ENCODE measurements around the gene ACYP2.
"Not testable (repeated sequence)": the region's sequence is repeated elsewhere in the genome, so short reads cannot be mapped to it uniquely, and the experiment has no call there.

The ACYP2 gene

DNA sequence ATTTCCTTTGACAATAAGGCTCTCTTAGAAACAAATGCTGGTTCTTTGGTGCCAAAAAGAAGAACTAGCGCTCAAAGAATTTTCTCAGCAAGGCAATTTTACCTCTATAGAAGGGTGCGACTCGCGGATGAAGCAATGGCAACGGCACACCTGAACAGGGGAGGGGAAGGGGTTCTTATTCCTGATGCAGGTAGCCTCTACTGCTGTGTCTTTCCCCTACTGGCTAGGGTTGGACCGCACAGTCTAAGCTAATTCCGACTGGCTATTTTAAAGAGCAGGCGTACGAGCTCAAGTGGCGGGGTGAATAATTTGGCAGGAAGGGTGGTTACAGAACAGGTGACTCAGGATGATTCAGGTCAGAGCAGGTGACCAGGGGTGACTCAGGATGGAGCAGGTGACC is 1.2 kb downstream of the ACYP2 start:
- Histone ChIP-seq H3K9me3 (ENCODE audit: control extremely low read depth in 1 of 5, control insufficient read depth in 4 of 5, insufficient read depth in 2 of 5, low read depth in 1 of 5, low read length in 4 of 5) (peaks cover 0 to 18% (median 13%) of the 10 kb centered on the region in 5 experiments), H3K4me1 (ENCODE audit: control extremely low read depth in 1 of 4, control insufficient read depth in 4 of 4, insufficient read depth in 4 of 4, low read length in 3 of 4) (peaks cover 0 to 12% (median 4%) of the 10 kb centered on the region in 4 experiments)
- H3K27ac ChIP-seq (ENCODE audit: insufficient read depth in 1 of 2, low read depth in 1 of 2, low read length in 2 of 2, poor library complexity in 1 of 2, severe bottlenecking in 2 of 2); H3K36me3 ChIP-seq (ENCODE audit: control insufficient read depth in 4 of 4, insufficient read depth in 4 of 4, low read length in 3 of 4); H3K27me3 ChIP-seq (replicated peaks in 2 of 5; ENCODE audit: control insufficient read depth in 4 of 5, insufficient read depth in 5 of 5, low read length in 4 of 5); H3K4me3 ChIP-seq (ENCODE audit: control insufficient read depth in 1 of 7, extremely low read depth in 1 of 7, insufficient read depth in 4 of 7, low read depth in 2 of 7, low read length in 6 of 7): not testable (repeated sequence)
- POLR2A ChIA-PET = interaction anchor here (0.9 to 2.1 kb wide), 3 partner anchors 10 to 340 kb away, joined by 3 to 4 read pairs (median 4); partner anchors contain the start of gene PSME4
- DNase-seq = peak in 2 of 3 donors; percentile 21 to 34
- over 99% methylated on average over 10 of the region's 10 CpGs for WGBS (ENCODE audit: insufficient coverage)
- CTCF ChIA-PET = interaction anchor here (2.2 to 2.9 kb wide), 2 partner anchors 10 to 12 kb away, joined by 7 to 10 read pairs; no protein-coding TSS in a partner anchor

- H3K27ac ChIP-seq (ENCODE audit: insufficient read depth in 1 of 2, low read depth in 1 of 2, low read length in 2 of 2, poor library complexity in 1 of 2, severe bottlenecking in 2 of 2) = no peak overlapping the region
- H3K9me3 ChIP-seq (ENCODE audit: control extremely low read depth in 1 of 5, control insufficient read depth in 4 of 5, insufficient read depth in 2 of 5, low read depth in 1 of 5, low read length in 4 of 5) = peaks cover 0 to 24% (median 13%) of the 10 kb centered on the region in 5 experiments
- no peak for DNase-seq
- ChIA-PET CTCF (interaction anchor here (0.9 to 1.4 kb wide), 4 partner anchors 14 to 402 kb away, joined by 3 to 5 read pairs (median 4); no protein-coding TSS in a partner anchor), POLR2A (no interaction called here)
- H3K4me3 ChIP-seq (ENCODE audit: control insufficient read depth in 1 of 7, extremely low read depth in 1 of 7, insufficient read depth in 4 of 7, low read depth in 2 of 7, low read length in 6 of 7) = no peak overlapping the region
- H3K27me3 ChIP-seq (replicated peaks in 2 of 5; ENCODE audit: control insufficient read depth in 4 of 5, insufficient read depth in 5 of 5, low read length in 4 of 5) = no peaks in the 10 kb centered on the region
- H3K4me1 ChIP-seq (ENCODE audit: control extremely low read depth in 1 of 4, control insufficient read depth in 4 of 4, insufficient read depth in 4 of 4, low read length in 3 of 4) = peaks cover 0 to under 1% (median 0%) of the 10 kb centered on the region in 4 experiments
- peaks cover 0 to 8% (median 5%) of the 10 kb centered on the region in 4 experiments for H3K36me3 ChIP-seq (ENCODE audit: control insufficient read depth in 4 of 4, insufficient read depth in 4 of 4, low read length in 3 of 4)
- over 99% methylated on average over 7 of the region's 8 CpGs for WGBS (ENCODE audit: insufficient coverage)
Measured at GRCh38 chr2:54120950-54121349, 5.5 kb downstream of the ACYP2 start.

DNA sequence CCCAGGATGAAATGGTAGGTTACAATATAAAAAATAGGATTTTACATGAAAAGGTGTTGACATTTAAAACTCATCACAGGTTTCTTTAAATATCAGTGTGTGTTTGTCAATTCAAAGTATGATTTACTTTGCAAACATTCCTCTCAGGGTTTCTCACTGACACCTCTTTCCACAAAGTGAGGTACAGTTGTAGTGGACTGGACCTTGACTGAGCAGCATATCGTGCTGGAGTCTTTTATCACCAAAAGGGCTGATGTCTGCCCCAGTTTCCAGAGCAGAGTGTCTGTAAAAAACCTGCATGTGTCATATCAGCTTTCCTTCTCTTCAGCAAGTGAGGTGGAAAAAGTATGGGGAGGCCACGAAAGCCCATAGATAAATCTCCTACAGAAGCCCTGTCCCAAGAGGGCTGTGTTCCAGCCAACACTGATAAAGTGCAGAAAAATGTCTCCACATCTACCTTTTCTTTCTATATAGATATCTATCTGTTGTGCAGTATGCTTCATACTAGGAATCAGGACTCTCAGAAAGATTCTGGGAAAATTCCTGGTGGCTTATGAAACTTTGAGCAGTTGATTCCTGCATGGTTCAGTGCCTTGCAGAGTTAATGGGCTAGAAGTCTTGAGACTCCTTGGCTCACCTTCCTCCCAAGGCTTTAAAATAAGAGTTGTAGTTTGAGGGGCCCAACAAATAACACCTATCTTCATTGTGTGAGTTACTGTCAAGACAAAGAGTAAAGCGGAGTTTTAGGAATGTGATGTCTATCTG is 6.9 kb downstream of the ACYP2 start:
- ChIA-PET CTCF (no interaction called here), POLR2A (no interaction called here)
- DNase-seq = no peak
- Histone ChIP-seq H3K27ac (ENCODE audit: insufficient read depth in 1 of 2, low read depth in 1 of 2, low read length in 2 of 2, poor library complexity in 1 of 2, severe bottlenecking in 2 of 2) (no peak overlapping the region), H3K9me3 (ENCODE audit: control extremely low read depth in 1 of 5, control insufficient read depth in 4 of 5, insufficient read depth in 2 of 5, low read depth in 1 of 5, low read length in 4 of 5) (peaks cover 0 to 18% (median 9%) of the 10 kb centered on the region in 5 experiments), H3K4me3 (ENCODE audit: control insufficient read depth in 1 of 7, extremely low read depth in 1 of 7, insufficient read depth in 4 of 7, low read depth in 2 of 7, low read length in 6 of 7) (no peak overlapping the region), H3K36me3 (ENCODE audit: control insufficient read depth in 4 of 4, insufficient read depth in 4 of 4, low read length in 3 of 4) (peaks cover 0 to 8% (median 5%) of the 10 kb centered on the region in 4 experiments), H3K27me3 (replicated peaks in 2 of 5; ENCODE audit: control insufficient read depth in 4 of 5, insufficient read depth in 5 of 5, low read length in 4 of 5) (no peaks in the 10 kb centered on the region), H3K4me1 (ENCODE audit: control extremely low read depth in 1 of 4, control insufficient read depth in 4 of 4, insufficient read depth in 4 of 4, low read length in 3 of 4) (no peaks in the 10 kb centered on the region)
- WGBS (ENCODE audit: insufficient coverage) = no CpG with 5 or more reads among the region's 3 CpGs

DNA sequence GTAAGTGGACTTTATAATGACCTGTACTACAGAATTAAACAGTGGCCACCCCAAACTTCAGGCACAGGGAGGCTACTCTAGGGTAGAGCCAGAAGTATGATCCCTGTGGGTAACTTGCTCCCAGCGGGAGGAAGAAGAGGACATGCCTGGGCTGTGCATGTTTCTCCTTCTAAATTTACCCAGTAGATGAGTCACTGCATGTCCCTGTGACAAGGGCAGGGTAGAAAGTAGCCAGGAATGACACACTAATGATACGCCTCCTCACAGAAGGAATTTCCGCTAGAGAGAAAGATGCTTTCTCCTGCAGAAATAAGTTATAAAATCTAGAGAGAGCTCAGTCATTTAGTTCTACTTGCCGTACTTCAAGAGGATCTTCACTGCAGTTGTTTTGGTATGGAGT is 7.5 kb downstream of the ACYP2 start:
- DNase-seq = no peak
- ChIA-PET POLR2A (no interaction called here), CTCF (no interaction called here)
- WGBS (ENCODE audit: insufficient coverage) = 95% methylated on average over 3 of the region's 4 CpGs
- H3K27me3 ChIP-seq (replicated peaks in 2 of 5; ENCODE audit: control insufficient read depth in 4 of 5, insufficient read depth in 5 of 5, low read length in 4 of 5) = no peaks in the 10 kb centered on the region
- no peak overlapping the region for H3K27ac ChIP-seq (ENCODE audit: insufficient read depth in 1 of 2, low read depth in 1 of 2, low read length in 2 of 2, poor library complexity in 1 of 2, severe bottlenecking in 2 of 2)
- H3K4me1 ChIP-seq (ENCODE audit: control extremely low read depth in 1 of 4, control insufficient read depth in 4 of 4, insufficient read depth in 4 of 4, low read length in 3 of 4) = no peaks in the 10 kb centered on the region
- peaks cover 0 to 8% (median 5%) of the 10 kb centered on the region in 4 experiments for H3K36me3 ChIP-seq (ENCODE audit: control insufficient read depth in 4 of 4, insufficient read depth in 4 of 4, low read length in 3 of 4)
- H3K4me3 ChIP-seq (ENCODE audit: control insufficient read depth in 1 of 7, extremely low read depth in 1 of 7, insufficient read depth in 4 of 7, low read depth in 2 of 7, low read length in 6 of 7) = no peak overlapping the region
- peaks cover 0 to 18% (median 9%) of the 10 kb centered on the region in 5 experiments for H3K9me3 ChIP-seq (ENCODE audit: control extremely low read depth in 1 of 5, control insufficient read depth in 4 of 5, insufficient read depth in 2 of 5, low read depth in 1 of 5, low read length in 4 of 5)

DNA sequence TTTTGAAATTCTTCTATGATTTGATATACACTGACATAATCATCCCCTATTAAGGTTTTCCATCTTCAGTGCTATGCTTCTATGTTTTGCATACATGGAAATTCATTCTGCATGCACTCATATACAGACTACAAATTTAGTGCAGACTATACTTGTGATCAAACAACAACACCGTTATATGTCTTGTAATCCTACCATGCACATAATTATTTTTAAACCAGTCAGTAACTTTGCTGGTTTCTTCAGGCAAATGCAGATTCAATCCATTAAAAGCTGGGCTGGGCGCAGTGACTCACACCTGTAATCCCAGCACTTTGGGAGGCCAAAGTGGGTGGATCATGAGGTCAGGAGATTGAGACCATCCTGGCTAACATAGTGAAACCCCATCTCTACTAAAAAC is 11.8 kb downstream of the ACYP2 start:
- H3K9me3 ChIP-seq (ENCODE audit: control extremely low read depth in 1 of 5, control insufficient read depth in 4 of 5, insufficient read depth in 2 of 5, low read depth in 1 of 5, low read length in 4 of 5); H3K4me1 ChIP-seq (ENCODE audit: control extremely low read depth in 1 of 4, control insufficient read depth in 4 of 4, insufficient read depth in 4 of 4, low read length in 3 of 4); H3K36me3 ChIP-seq (ENCODE audit: control insufficient read depth in 4 of 4, insufficient read depth in 4 of 4, low read length in 3 of 4); H3K4me3 ChIP-seq (ENCODE audit: control insufficient read depth in 1 of 7, extremely low read depth in 1 of 7, insufficient read depth in 4 of 7, low read depth in 2 of 7, low read length in 6 of 7); H3K27ac ChIP-seq (ENCODE audit: insufficient read depth in 1 of 2, low read depth in 1 of 2, low read length in 2 of 2, poor library complexity in 1 of 2, severe bottlenecking in 2 of 2); DNase-seq; H3K27me3 ChIP-seq (replicated peaks in 2 of 5; ENCODE audit: control insufficient read depth in 4 of 5, insufficient read depth in 5 of 5, low read length in 4 of 5); CTCF ChIA-PET: not testable (repeated sequence)
- 80% methylated on average over 1 of the region's 2 CpGs for WGBS (ENCODE audit: insufficient coverage)
- POLR2A ChIA-PET = interaction anchor here (0.6 kb wide), 1 partner anchor 352 kb away, joined by 4 read pairs; no protein-coding TSS in a partner anchor

GRCh38 chr2:54133056-54133455 is 17.6 kb downstream of the ACYP2 start:
- DNase-seq = no peak
- no peak overlapping the region for H3K4me3 ChIP-seq (ENCODE audit: control insufficient read depth in 1 of 7, extremely low read depth in 1 of 7, insufficient read depth in 4 of 7, low read depth in 2 of 7, low read length in 6 of 7)
- H3K4me1 ChIP-seq (ENCODE audit: control extremely low read depth in 1 of 4, control insufficient read depth in 4 of 4, insufficient read depth in 4 of 4, low read length in 3 of 4) = no peaks in the 10 kb centered on the region
- H3K27me3 ChIP-seq (replicated peaks in 2 of 5; ENCODE audit: control insufficient read depth in 4 of 5, insufficient read depth in 5 of 5, low read length in 4 of 5) = no peaks in the 10 kb centered on the region
- H3K9me3 ChIP-seq (ENCODE audit: control extremely low read depth in 1 of 5, control insufficient read depth in 4 of 5, insufficient read depth in 2 of 5, low read depth in 1 of 5, low read length in 4 of 5) = peaks cover 0 to 1% (median 0%) of the 10 kb centered on the region in 5 experiments
- no peak overlapping the region for H3K27ac ChIP-seq (ENCODE audit: insufficient read depth in 1 of 2, low read depth in 1 of 2, low read length in 2 of 2, poor library complexity in 1 of 2, severe bottlenecking in 2 of 2)
- POLR2A ChIA-PET = no interaction called here
- WGBS (ENCODE audit: insufficient coverage) = 100% methylated on average over 2 of the region's 4 CpGs
- CTCF ChIA-PET = interaction anchor here (1.7 kb wide), 1 partner anchor 26 kb away, joined by 5 read pairs; no protein-coding TSS in a partner anchor
- no peaks in the 10 kb centered on the region for H3K36me3 ChIP-seq (ENCODE audit: control insufficient read depth in 4 of 4, insufficient read depth in 4 of 4, low read length in 3 of 4)

- Histone ChIP-seq H3K4me1 (ENCODE audit: control extremely low read depth in 1 of 4, control insufficient read depth in 4 of 4, insufficient read depth in 4 of 4, low read length in 3 of 4) (no peaks in the 10 kb centered on the region), H3K27me3 (replicated peaks in 2 of 5; ENCODE audit: control insufficient read depth in 4 of 5, insufficient read depth in 5 of 5, low read length in 4 of 5) (no peaks in the 10 kb centered on the region), H3K27ac (ENCODE audit: insufficient read depth in 1 of 2, low read depth in 1 of 2, low read length in 2 of 2, poor library complexity in 1 of 2, severe bottlenecking in 2 of 2) (no peak overlapping the region), H3K4me3 (ENCODE audit: control insufficient read depth in 1 of 7, extremely low read depth in 1 of 7, insufficient read depth in 4 of 7, low read depth in 2 of 7, low read length in 6 of 7) (no peak overlapping the region), H3K36me3 (ENCODE audit: control insufficient read depth in 4 of 4, insufficient read depth in 4 of 4, low read length in 3 of 4) (no peaks in the 10 kb centered on the region), H3K9me3 (ENCODE audit: control extremely low read depth in 1 of 5, control insufficient read depth in 4 of 5, insufficient read depth in 2 of 5, low read depth in 1 of 5, low read length in 4 of 5) (no peaks in the 10 kb centered on the region)
- DNase-seq = no peak
- CTCF ChIA-PET = no interaction called here
- WGBS (ENCODE audit: insufficient coverage) = no CpG with 5 or more reads among the region's 4 CpGs
- POLR2A ChIA-PET = no interaction called here
Measured at GRCh38 chr2:54139210-54139609, 23.8 kb downstream of the ACYP2 start.
